Measurements from ENCODE around the gene B4GALT1. TPM values are rescaled to one million over a fixed set of nuclear protein-coding genes. Genes with fewer than 3 reads are reported as not detected.

The B4GALT1 gene
- total RNA-seq, 1 donor from 2014 or later = 118 TPM

DNA sequence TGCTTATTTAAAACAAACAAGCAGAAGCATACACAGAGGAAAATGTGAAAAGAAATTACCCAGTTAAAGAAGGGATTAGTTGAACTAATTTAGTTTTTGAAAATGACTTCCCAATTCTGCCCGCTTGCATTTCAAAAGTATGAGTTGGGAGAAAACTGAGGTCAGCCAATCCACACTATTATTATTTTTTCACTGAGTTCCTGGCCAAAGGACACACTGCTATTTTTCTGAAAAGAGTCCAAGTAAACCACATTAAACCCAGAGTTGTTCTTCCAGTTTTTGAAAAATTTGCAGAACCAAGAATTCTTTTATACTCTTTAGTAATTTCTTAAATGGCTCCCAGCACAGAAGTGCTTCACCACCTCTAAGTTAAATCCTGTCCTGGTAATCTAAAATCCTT lies 98.1 kb downstream of the B4GALT1 start:
- ChIA-PET CTCF (interaction anchor here (1.5 kb wide), 1 partner anchor 158 kb away, joined by 3 read pairs; no protein-coding TSS in a partner anchor), POLR2A (no interaction called here)
- Mint-ChIP-seq H3K4me1 (peaks cover 28% of the 10 kb centered on the region), H3K4me3 (no peak overlapping the region), H3K36me3 (ENCODE audit: low read depth) (peaks cover 84% of the 10 kb centered on the region), H3K9me3 (no peaks in the 10 kb centered on the region), H3K27ac (no peak overlapping the region), H3K27me3 (no peaks in the 10 kb centered on the region)
- DNase-seq (no peak), ATAC-seq (ENCODE audit: low read depth) (no peak)
- TF ChIP-seq, protein P1, sequence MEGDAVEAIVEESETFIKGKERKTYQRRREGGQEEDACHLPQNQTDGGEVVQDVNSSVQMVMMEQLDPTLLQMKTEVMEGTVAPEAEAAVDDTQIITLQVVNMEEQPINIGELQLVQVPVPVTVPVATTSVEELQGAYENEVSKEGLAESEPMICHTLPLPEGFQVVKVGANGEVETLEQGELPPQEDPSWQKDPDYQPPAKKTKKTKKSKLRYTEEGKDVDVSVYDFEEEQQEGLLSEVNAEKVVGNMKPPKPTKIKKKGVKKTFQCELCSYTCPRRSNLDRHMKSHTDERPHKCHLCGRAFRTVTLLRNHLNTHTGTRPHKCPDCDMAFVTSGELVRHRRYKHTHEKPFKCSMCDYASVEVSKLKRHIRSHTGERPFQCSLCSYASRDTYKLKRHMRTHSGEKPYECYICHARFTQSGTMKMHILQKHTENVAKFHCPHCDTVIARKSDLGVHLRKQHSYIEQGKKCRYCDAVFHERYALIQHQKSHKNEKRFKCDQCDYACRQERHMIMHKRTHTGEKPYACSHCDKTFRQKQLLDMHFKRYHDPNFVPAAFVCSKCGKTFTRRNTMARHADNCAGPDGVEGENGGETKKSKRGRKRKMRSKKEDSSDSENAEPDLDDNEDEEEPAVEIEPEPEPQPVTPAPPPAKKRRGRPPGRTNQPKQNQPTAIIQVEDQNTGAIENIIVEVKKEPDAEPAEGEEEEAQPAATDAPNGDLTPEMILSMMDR (IDR thresholded peaks at IDR 0.05) = no peak
- intact Hi-C loops (cut with micrococcal nuclease) = no loop called here

DNA sequence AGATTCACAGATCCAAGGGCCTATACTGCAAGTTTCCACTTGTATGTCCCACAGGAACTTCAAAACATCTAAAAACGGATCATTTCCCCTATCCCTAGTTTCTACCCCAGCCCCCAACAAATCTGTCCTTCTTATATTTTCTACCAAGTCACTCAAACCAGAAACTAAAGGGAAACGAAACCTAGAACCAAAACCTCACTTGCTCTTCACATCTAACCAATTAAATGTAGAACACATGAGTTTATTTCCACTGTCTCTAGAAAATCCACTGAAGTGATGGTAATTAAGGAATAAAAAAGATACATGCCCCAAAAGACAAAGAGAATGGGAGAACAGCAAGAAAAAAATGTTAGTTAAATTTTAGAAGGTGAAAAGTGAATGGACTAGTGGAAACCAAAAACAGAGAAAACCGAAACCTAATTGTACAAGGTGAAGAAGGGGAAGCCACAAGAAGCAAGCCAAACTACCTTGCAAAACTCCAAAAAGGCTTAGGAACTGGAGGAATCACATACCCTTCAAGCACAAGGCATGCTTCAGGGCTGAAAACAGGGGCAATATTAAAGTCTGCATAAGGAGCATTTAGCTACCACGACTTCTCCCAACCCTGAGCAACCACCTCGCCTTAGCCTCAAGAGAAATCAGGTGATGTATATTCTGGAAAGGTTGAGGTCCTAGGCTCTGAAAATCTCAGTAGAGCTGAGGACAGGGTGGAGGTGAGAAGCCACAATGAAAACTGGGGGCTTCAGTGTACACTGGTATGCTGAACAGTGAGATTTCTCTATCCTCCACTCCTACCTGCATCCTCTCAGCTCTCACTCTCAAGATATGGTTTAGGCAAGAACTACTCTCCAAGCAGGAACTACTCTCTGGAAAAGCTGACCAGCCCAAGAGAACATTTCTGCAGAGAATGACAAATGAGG lies 101.7 kb downstream of the B4GALT1 start:
- Mint-ChIP-seq H3K9me3 (no peaks in the 10 kb centered on the region), H3K27ac (peak overlapping the region; percentile 83), H3K4me1 (peaks cover 17% of the 10 kb centered on the region), H3K27me3 (no peaks in the 10 kb centered on the region), H3K36me3 (ENCODE audit: low read depth) (peaks cover 80% of the 10 kb centered on the region), H3K4me3 (peak overlapping the region; percentile 52)
- intact Hi-C loops (cut with micrococcal nuclease) = loop anchor here (2.0 kb wide), 1 partner anchor 21 kb away; no protein-coding TSS in a partner anchor
- POLR2A ChIA-PET = interaction anchor here (0.9 kb wide), 1 partner anchor 12 kb away, joined by 5 read pairs; no protein-coding TSS in a partner anchor
- TF ChIP-seq, protein P1 (IDR thresholded peaks at IDR 0.05) = no peak
- CTCF ChIA-PET = no interaction called here
- no peak for DNase-seq
- ATAC-seq (ENCODE audit: low read depth) = peak; percentile 68

Other genes with a start within 250 kb of the B4GALT1 start
- gene APTX, start 165.7 kb downstream of the B4GALT1 start, total RNA-seq = 27.4 and 29.7 TPM in 2 replicates
- gene DNAJA1, start 142.1 kb downstream of the B4GALT1 start, total RNA-seq = 107 and 117 TPM in 2 replicates
- 26.8 and 28.1 TPM in 2 replicates for gene SMU1, start 90.7 kb downstream of the B4GALT1 start, total RNA-seq
- not detected in 2 replicates for gene SPINK4, start 72.8 kb upstream of the B4GALT1 start, total RNA-seq
- 58.3 and 58.9 TPM in 2 replicates for gene BAG1, start 97.4 kb upstream of the B4GALT1 start, total RNA-seq
- 27.4 and 28.1 TPM in 2 replicates for gene CHMP5, start 97.7 kb upstream of the B4GALT1 start, total RNA-seq
- 51.0 and 57.2 TPM in 2 replicates for gene NFX1, start 123.2 kb upstream of the B4GALT1 start, total RNA-seq
- not detected in 2 replicates for gene AQP7, start 235.2 kb upstream of the B4GALT1 start, total RNA-seq

All from activated B cell treated with CpG ODN at 0.5 μM for 24 hours (primary cell).